H1 (cell line): ENCODE measurements around the gene MYL3.

Experiments
- CEBPB ChIP-seq: IDR thresholded peaks from 2 replicates; pipeline ENCODE4 v1.6.1; 2012; ENCODE audit warnings: low read depth, low read length
- TF ChIP-seq, protein P1 (sequence below), 3 experiments: IDR thresholded peaks; 1 replicate in 2 of 3; 2 replicates in 1 of 3; pipeline versions ENCODE4 v1.5.1 to v1.6.1; 2011; ENCODE audit warnings: low read length in 3 of 3, mild to moderate bottlenecking in 3 of 3, inconsistent platforms in 2 of 3, low read depth in 1 of 3, moderate library complexity in 1 of 3; ENCODE audit not compliant: insufficient read depth in 1 of 3; ENCODE audit errors: control extremely low read depth in 1 of 3

GRCh38 chr3:46908294-46908985 lies 45.2 kb upstream of the MYL3 start:
- no peak for TF ChIP-seq CEBPB
- TF ChIP-seq, protein P1, sequence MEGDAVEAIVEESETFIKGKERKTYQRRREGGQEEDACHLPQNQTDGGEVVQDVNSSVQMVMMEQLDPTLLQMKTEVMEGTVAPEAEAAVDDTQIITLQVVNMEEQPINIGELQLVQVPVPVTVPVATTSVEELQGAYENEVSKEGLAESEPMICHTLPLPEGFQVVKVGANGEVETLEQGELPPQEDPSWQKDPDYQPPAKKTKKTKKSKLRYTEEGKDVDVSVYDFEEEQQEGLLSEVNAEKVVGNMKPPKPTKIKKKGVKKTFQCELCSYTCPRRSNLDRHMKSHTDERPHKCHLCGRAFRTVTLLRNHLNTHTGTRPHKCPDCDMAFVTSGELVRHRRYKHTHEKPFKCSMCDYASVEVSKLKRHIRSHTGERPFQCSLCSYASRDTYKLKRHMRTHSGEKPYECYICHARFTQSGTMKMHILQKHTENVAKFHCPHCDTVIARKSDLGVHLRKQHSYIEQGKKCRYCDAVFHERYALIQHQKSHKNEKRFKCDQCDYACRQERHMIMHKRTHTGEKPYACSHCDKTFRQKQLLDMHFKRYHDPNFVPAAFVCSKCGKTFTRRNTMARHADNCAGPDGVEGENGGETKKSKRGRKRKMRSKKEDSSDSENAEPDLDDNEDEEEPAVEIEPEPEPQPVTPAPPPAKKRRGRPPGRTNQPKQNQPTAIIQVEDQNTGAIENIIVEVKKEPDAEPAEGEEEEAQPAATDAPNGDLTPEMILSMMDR (IDR thresholded peaks at IDR 0.05; ENCODE audit: control extremely low read depth in 1 of 3, insufficient read depth in 1 of 3, low read depth in 1 of 3, low read length in 3 of 3), result no peak
